Measurements from ENCODE around the gene ITGB2. TPM values are rescaled to one million over a fixed set of nuclear protein-coding genes. Genes with fewer than 3 reads are reported as not detected.

The ITGB2 gene
- total RNA-seq, 1 donor from 2014 or later, result 0.62 TPM

DNA sequence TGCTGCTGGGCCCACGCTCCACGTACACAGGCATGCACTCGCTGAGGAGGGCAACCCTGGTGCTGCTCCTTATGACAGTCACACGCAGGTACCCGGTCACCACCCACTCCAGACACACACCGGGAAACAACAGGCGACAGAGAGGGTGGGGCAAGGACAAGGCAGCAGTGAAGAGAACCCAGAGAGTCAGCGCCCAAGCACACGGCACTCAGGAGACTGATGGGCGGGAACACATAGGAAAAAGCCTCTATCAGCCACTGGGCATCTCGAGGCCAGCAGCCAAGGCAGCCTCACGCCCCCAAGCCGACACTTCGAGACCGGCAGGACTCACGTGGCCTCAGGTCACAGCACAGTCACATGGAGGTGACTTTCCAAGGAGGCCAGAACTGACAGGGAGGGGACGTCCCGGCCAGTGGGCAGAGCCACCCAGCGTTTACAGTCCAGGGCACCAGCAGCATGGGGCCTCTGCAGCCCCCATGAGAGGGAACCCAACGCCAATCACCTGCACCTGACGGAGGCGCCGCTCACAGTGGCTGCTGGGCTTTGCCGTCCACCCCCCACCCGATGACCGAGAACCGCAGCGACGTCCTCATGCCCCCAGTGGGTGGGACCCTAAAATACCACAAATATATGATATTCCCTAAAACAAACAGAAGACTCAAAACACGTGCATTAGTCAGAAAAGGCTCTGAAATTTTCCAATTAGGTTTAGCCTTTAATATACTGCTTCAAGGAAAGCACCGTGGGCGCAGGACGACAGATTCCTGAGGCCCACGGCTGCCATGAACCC is 66.9 kb downstream of the ITGB2 start:
- H3K27me3 Mint-ChIP-seq (ENCODE audit: unreplicated experiment), result no peaks in the 10 kb centered on the region
- no peaks in the 10 kb centered on the region for H3K9me3 Mint-ChIP-seq (ENCODE audit: unreplicated experiment)
- H3K27ac Mint-ChIP-seq (ENCODE audit: unreplicated experiment), result no peak overlapping the region
- peaks cover 48% of the 10 kb centered on the region for H3K36me3 Mint-ChIP-seq (ENCODE audit: unreplicated experiment)
- TF ChIP-seq, protein P1, sequence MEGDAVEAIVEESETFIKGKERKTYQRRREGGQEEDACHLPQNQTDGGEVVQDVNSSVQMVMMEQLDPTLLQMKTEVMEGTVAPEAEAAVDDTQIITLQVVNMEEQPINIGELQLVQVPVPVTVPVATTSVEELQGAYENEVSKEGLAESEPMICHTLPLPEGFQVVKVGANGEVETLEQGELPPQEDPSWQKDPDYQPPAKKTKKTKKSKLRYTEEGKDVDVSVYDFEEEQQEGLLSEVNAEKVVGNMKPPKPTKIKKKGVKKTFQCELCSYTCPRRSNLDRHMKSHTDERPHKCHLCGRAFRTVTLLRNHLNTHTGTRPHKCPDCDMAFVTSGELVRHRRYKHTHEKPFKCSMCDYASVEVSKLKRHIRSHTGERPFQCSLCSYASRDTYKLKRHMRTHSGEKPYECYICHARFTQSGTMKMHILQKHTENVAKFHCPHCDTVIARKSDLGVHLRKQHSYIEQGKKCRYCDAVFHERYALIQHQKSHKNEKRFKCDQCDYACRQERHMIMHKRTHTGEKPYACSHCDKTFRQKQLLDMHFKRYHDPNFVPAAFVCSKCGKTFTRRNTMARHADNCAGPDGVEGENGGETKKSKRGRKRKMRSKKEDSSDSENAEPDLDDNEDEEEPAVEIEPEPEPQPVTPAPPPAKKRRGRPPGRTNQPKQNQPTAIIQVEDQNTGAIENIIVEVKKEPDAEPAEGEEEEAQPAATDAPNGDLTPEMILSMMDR (IDR thresholded peaks at IDR 0.05), result no peak
- no peak for DNase-seq (ENCODE audit: extremely low spot score, unreplicated experiment)
- H3K4me3 Mint-ChIP-seq (ENCODE audit: unreplicated experiment), result no peak overlapping the region
- no peaks in the 10 kb centered on the region for H3K4me1 Mint-ChIP-seq (ENCODE audit: unreplicated experiment)

DNA sequence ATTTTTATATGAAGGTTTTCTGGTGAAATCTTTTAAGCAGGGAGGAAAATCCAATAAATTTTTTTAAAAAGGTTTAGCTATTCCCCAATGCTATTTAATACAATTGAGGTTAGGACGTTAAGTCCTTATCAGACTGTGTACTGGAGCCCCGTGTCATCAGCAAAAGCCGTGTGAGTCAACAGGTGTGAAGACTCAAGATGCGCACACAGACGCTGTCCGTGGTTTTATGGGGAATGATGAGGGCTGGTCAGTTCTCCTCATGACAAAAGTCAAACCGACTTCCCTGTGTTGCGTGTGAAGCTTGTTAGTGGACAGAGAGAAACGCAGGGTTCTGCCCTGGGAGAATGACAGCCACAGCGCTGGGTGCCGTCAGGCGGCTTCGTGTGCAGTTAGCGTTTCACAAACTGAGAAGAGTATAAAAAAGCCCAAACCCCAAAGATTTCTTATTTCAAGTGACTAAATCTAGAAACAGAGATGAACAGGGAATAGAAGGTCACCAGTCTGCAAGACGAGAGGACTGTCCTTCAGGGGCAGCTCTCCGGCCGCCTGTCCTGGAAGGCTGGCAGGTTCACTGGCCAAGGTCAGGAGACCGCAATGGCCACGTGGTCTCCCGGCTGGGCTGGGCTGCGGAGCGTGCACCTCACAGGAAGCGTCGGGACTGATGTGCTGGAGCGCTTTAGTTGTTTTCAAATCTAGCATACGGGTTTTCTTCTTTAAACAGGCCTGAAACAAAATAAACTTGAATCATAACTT is 69.6 kb downstream of the ITGB2 start:
- Mint-ChIP-seq H3K27ac (ENCODE audit: unreplicated experiment) (no peak overlapping the region), H3K4me1 (ENCODE audit: unreplicated experiment) (peaks cover 10% of the 10 kb centered on the region), H3K36me3 (ENCODE audit: unreplicated experiment) (peaks cover 40% of the 10 kb centered on the region), H3K4me3 (ENCODE audit: unreplicated experiment) (no peak overlapping the region), H3K9me3 (ENCODE audit: unreplicated experiment) (no peaks in the 10 kb centered on the region), H3K27me3 (ENCODE audit: unreplicated experiment) (no peaks in the 10 kb centered on the region)
- TF ChIP-seq, protein P1 (IDR thresholded peaks at IDR 0.05), result no peak
- DNase-seq (ENCODE audit: extremely low spot score, unreplicated experiment), result no peak

DNA sequence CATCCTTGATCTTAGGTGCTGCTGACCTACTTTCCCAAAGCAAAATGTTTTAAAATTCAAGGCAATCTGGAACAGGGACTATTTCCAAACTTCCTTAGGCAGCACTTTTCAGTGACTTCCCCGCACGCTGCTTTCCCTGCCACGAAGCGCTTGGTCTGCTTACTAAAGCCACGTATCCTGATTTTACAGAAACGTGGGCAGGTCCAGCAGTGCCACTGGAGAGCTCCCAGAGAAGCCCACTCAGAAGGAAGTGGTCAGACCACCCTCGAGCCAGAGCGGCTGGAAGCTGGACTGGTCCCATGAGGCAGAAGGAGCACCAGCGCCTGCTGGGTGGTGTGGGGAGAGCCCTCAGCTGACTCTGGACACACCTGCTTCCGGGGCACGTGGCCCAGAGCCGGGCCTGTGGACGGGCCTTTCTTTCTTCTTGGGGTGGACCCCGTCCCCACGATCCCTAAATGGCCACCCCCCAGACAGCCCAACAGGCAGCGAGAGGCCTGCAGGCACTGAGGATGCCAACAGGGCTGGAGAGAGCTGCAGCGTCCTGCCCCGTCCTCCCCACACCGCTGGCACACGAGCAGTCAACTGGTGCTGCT is 70.4 kb downstream of the ITGB2 start:
- H3K4me1 Mint-ChIP-seq (ENCODE audit: unreplicated experiment), result peaks cover 15% of the 10 kb centered on the region
- H3K4me3 Mint-ChIP-seq (ENCODE audit: unreplicated experiment), result no peak overlapping the region
- H3K27me3 Mint-ChIP-seq (ENCODE audit: unreplicated experiment), result no peaks in the 10 kb centered on the region
- no peak overlapping the region for H3K27ac Mint-ChIP-seq (ENCODE audit: unreplicated experiment)
- TF ChIP-seq, protein P1 (IDR thresholded peaks at IDR 0.05), result no peak
- H3K36me3 Mint-ChIP-seq (ENCODE audit: unreplicated experiment), result peaks cover 38% of the 10 kb centered on the region
- DNase-seq (ENCODE audit: extremely low spot score, unreplicated experiment), result no peak
- no peaks in the 10 kb centered on the region for H3K9me3 Mint-ChIP-seq (ENCODE audit: unreplicated experiment)

DNA sequence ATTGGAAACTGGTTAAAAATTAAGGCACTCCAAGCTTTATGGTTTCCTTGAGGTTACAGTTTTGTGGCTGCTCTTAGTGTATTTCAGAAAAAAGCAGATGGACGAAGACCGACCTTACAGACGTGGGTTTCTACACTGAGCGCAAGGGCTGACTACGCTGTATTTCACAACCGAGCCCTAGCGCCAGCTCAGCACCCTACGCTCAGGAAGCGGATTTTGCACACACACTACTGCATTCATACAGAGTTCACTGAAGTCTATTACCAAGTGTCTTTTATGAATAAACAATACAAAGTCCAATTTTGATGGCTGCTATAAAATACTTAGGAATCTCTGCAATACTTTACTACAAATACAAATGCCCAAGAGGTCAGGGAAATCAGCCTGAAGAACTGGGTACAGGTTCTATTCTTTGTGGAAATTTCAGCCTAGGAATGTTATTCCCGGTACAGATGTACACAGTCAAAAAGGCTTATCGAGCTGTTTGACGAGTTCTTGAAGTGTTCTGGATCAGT is 71.0 kb downstream of the ITGB2 start:
- Mint-ChIP-seq H3K27me3 (ENCODE audit: unreplicated experiment) (no peaks in the 10 kb centered on the region), H3K9me3 (ENCODE audit: unreplicated experiment) (no peaks in the 10 kb centered on the region), H3K36me3 (ENCODE audit: unreplicated experiment) (peaks cover 38% of the 10 kb centered on the region), H3K4me1 (ENCODE audit: unreplicated experiment) (peaks cover 21% of the 10 kb centered on the region), H3K27ac (ENCODE audit: unreplicated experiment) (no peak overlapping the region), H3K4me3 (ENCODE audit: unreplicated experiment) (no peak overlapping the region)
- TF ChIP-seq, protein P1 (IDR thresholded peaks at IDR 0.05), result no peak
- DNase-seq (ENCODE audit: extremely low spot score, unreplicated experiment), result no peak

Data from osteocyte (in vitro differentiated cells).